HG02885 (cell line): ENCODE results near the gene PARD6B.

Experiments used
- ATAC-seq: cut with Tn5 transposase; IDR thresholded peaks from one replicate; pipeline ENCODE4 v1.9.1; 2021; ENCODE audit warnings: mild to moderate bottlenecking; ENCODE audit not compliant: unreplicated experiment, poor library complexity

Gene PARD6B

DNA sequence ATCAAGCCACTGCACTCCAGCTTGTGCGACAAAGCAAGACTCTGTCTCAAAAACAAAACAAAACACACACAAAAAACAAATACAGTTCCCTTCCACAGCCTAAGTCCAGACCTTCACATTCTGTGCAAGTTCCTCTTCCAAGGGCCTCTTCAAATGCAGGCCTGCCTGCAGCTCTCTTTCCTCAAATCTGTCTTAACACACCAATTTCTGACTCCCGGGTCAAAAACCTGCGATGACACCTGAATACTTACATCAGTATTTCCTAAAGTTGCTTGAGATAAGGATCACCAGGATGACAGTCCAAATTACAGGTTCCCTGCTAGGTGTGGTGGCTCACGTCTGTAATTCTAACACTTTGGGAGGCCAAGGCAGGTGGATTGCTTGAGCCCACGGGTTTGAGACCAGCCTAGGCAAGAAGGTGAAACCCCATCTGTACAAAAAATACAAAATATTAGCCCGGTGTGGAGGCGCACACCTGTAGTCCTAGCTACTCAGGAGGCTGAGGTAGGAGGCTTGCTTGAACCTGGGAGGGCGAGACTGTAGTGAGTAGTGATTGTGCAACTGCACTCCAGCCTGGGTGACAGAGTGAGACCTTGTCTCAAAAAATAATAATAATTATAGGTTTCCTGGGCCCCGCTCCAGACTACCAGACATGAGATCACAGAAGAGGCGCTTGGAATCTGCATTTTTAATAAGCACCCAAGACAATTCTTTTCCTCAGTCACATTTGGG is 8.8 kb upstream of the PARD6B start:
- ATAC-seq = no peak

DNA sequence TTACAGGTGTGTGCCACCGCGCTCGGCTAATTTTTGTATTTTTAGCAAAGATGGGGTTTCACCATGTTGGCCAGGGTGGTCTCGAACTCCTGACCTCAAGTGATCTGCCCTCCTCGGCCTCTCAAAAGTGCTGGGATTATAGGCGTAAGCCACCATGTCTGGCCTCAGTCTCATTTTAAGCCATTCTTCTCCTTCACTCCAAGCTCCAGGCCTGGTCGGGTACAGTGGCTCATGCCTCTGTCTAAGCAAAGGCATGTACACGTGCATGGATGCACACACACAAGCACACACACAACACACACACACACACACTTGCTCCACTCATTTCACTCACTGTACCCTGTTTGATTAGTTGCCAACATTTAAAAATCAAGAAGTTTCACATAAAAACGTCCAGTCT is 7.7 kb upstream of the PARD6B start:
- ATAC-seq = no peak

DNA sequence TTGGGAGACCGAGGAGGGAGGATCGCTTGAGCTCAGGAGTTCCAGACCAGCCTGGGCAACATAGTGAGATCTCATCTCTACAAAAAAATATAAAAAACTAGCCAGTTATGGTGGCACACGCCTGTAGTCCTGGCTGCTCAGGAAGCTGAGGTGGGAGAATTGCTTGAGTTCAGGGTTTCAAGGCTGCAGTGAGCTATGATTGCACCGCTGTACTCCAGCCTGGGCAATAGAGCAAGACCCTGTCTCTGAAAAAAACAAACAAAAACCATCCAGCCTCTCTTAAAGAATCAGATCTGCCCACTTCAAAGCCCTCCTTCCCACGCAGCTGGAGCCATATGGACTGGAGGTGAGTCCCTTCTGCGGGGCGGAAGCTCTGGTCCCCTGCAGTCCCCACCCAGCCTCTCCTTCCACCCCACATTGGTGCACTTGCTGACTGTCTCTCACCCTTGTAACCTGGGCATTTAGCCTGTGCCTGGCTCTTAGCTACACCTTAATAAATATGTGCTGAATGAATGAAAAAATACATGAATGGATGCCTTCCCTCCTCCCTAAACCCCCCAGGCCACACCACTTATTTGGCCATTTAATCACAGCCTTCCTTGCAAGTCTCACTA is 7.2 kb upstream of the PARD6B start:
- ATAC-seq = no peak

DNA sequence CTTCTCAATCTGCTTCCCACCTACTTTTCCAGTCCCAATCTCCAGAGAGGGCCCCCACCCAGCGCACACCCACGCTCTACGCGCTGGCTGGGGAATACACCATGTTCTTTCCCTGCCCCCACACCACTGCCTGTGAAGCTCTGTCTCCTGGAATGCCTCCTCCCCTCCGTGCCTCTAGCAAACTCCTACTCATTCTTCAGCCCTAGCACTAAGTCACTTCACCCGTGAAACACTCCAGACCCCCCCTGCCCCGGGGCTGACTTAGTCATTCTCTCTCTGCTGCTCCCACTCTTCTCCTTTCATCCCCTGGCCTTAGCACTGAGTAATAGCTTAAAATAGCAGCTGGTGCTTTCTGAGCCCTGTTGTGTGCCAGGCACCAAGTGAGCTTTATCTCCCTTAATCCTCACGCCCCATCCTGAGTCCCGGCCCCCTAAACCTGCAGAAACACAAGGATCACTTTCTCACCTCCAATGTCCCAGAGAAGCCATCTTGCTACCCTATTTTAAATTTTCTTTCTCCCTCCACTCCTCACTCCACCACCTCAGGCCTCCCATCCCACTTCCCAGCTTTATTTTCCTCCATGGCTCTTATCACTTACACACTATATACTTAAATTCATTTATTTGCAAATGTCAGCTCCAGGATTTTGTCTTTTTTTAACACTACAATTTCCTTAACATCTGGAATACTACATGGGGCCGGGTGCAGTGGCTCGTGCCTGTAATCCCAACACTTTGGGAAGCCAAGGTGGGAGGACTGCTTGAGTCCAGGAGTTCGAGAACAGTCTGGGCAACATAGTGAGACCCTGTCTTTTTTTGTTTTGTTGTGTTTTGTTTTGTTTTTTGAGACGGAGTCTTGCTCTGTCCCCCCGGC is 6.3 kb upstream of the PARD6B start:
- ATAC-seq = no peak

DNA sequence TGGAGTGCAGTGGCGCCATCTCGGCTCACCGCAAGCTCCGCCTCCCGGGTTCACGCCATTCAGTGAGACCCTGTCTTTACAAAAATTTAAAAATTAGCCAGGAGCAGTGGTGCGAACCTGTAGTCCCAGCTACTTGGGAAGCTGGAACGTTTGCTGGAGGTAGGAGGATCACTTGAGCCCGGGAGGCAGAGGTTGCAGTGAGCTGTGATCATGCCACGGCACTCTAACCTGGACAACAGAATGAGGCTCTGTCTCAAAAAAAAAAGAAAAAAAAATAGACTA is 5.7 kb upstream of the PARD6B start:
- ATAC-seq = no peak

DNA sequence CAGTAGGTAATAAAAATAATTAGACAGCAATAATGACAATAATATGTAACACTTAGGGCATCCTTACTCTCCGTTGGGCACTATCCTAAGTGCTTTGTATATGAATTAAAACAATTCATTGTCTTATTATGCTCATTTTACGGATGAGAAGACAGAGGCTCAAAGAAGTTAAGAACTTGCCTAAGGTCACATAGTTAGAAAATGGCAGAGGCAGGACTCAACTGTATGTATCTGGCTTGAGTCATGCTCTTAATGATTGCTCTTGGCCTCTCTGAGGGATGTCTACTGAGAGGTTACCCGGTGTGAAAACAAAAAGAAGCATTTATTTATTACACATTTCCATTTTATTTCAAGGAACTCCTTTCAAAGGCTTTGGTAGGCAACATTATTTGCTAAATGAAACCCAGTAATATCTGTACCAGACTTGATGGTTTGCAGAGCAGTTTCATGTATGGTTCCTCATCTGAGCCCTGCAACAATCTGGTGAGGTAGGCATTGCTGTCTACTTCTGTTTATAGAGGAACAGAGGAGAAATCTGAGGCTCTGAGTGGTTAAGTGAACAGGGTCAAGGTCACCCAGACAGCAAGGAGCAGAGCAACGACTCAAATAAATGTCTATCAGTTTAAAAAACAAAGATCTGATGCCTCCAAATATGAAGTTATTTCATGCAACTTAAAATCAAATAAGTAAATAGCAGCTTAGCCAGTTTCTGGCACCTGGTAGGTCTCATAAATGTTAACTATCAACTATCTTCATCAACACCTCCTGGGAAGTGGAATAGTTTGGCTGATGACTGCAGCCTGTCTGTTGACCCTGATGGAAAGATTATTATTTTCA is 4.2 kb upstream of the PARD6B start:
- no peak for ATAC-seq

DNA sequence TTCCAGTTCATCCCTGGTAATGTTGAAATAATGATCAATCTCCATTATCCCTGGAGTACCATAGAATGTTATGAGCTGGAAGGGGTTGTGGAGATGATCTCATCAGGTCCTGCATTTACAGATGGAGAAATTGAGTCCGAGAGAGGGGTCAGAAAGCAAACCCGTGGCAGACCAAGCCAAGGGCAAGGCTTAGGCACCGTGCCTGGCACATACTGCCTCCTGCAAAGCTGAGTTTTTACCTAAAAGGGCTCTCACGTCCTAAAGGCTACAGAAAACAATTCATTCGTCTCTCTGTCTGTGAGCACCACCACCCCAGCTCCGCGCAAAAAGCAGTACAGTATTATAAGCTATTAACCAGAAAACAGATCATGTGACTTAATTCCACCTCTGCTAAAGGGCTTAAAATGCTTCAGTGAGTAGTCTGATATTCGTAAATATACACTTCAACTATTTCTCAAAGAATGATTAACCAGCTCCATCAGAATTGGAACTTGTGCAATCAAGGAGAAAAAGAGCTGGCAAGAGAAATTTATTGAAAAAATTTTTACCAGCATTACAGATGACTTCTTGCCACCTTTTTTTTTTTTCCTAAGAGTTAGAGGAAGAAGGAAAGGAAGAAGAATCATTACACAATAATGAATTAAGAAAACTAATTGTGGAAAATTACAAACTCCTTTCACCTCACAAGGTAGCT is 3.4 kb upstream of the PARD6B start:
- no peak for ATAC-seq

DNA sequence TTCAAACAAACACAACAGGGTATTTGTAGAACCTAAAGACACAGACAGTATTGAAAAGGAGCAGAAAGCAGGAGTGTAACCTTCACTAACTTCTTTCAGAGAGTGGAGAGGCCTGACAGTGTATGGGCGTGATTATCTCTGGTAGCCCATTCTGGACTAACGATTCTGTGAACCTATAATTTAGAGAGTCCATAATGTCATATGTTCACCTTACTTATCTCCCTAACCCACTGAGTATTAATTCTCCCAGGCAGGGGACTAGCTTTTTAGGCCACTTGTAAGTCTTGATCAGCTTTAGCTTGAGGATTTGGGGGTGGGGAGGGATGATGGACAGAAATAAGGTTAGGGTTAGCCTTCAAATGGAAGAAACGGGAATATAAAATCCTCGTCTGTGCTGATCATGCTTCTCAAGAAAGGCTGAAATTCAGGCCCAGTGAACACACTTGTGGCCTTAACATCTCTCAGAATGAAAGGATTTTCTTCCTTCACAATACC is 2.8 kb upstream of the PARD6B start:
- ATAC-seq = no peak

DNA sequence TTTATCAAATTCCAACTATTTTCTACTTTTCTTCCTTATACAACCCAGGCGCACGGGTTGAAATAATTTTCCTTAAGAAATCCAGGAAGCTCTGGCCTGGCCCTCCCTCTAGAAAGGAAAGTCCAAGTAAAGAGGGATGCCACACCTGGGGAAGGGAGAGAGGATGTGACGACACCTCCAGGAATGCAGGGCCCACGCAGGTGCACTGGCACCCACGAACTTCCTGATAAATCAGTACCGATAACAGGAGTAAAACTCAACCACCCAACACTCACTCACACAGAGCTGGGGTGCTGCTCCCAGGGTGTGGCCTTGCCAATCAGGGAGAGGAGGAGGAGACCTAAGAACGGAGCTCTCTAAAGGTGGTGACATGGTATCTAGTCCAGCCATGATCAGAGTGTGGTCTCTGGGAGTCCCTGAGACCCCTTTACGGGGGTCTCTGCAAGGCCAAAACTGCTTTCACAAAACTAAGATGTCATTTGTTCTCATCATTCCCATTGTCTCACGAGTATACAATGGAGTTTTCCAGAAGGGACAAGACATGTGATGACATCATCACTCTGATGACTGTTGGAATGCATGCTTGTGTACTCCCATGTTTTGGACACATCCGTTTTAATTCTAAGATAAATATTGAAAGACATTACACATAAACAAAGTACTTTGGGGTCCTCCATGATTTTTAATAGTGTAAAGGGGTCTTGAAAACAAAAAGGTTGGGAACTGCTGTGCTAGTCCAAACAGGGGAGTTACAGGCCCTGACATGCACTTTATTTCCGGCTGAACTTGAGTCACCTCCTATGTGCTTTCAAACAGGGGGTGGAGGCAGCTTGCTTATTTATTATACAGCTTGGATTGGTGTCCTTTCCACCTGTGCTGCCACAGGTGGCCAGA is 2.2 kb upstream of the PARD6B start:
- ATAC-seq = no peak

DNA sequence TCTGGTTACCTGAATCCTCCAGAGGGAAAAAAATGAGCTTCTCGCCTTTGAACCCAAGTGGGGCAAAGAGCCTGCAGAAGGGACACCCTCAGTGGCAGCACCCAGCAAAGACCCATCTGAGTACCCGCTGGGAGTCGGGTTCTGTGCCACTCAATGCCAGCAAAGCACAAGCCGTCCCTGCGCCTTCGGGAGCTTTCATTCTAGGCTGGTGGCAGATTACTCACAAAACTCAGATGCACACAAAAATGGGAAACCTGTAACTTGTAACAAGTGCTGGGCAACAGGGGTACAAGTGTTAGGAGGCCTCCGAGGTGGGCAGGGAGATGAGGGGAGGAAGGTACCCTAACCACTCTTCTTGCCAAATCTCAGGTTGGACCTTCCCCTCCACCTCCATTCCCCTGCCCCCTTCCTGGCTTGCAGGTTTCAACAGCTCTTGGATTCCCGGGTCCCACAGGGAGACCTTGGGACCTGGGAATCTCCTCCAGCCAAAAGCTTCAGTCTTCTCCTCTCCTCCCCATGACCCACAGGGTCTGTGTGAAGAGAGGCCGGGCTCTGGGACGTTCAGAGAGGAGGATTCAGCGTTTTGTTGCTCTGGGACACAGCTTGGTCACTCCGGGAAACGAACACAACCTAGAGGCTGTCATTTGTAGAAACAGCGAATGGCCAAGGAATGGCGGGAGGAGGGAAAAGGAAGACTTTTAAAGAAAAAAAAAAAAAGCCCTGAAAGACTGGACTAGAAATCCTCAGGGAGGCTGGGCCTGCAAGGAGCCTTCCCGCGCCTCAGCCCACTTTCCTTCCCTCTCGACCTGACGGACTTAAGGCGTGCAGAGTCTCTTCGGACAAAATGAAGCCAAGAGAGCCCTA is 1.2 kb upstream of the PARD6B start:
- ATAC-seq = no peak

DNA sequence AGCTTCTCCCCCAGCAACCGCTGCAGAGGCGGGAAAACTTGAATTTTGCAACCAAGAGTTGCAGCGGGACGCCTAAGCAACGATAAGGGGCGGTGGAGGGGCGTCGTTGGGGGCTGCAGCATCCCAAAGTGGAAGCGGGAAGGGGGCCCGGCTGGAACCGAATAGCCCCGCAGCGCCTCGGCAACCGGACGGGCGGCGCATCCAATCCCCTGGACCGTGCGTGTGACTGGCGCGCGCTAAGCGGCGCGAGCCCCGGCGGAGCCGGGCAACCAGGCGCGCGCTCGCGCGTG is 670 bp upstream of the PARD6B start:
- ATAC-seq = no peak

DNA sequence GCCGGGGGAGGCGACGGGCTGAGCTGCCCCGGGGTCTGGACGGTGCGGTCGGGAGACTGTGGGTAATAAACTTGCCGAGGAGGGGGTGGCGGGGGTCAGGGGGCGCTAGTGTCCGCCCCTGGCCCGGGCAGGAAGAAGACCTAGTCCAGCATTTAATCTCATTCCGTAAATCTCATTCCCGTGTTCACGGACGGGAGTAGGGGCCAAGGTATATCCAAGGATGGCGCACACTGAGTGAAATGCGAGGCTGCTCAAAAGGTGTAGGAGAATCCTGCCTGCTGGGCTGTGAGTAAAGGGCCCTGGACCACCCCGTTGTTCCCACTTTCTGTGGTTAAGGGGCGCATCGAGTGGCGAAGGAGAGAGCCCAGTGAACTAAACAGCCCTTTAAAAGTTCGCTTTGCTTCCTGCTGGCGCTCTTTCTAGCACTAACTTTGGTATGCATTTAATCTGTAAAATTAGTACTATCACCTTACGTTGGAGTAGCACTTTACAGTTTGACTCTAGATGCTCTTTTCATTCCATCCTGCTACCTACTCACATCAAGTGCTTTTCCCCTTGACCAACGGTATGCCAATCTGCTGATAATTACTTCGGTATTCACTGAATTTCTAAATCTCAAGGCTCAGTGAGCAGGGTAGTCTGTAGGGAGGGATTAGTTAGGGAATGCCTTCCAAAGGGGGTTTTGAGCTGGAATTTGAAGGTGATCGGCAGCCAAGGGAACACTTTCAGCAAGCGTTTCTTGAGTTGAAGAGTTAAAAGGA is 730 bp downstream of the PARD6B start:
- ATAC-seq = no peak

DNA sequence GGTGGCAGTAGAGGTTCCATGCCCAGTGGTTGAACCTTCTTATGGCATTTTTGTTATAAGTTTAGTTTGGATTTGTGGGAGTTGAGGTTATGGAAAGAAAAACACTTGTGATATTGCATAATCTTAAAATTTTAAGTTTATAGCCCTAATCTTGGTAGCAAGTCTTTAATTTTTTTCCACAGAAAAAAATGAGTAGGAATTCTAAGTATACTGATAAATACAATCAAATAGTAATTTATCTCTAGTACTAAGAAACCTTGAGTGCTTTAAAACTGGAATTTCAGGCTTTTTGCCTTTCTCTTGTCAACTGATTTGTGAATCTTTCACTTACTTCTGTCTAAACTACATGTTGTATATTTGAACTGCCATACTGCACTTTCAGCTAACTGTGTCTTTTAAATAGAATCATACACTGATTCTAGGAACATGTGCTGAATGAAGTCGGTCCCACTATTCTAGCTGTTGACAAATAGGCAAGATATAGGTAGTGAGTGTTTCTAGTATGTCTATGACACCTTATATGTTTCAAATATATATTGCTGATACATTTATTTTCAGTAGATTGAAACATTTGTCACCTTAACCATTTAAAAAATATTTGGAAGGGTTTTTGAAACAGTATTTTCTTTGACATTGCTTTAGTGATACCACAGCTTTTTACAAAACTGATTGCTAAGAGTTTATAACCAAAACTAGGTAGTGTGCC is 2.4 kb downstream of the PARD6B start:
- no peak for ATAC-seq

DNA sequence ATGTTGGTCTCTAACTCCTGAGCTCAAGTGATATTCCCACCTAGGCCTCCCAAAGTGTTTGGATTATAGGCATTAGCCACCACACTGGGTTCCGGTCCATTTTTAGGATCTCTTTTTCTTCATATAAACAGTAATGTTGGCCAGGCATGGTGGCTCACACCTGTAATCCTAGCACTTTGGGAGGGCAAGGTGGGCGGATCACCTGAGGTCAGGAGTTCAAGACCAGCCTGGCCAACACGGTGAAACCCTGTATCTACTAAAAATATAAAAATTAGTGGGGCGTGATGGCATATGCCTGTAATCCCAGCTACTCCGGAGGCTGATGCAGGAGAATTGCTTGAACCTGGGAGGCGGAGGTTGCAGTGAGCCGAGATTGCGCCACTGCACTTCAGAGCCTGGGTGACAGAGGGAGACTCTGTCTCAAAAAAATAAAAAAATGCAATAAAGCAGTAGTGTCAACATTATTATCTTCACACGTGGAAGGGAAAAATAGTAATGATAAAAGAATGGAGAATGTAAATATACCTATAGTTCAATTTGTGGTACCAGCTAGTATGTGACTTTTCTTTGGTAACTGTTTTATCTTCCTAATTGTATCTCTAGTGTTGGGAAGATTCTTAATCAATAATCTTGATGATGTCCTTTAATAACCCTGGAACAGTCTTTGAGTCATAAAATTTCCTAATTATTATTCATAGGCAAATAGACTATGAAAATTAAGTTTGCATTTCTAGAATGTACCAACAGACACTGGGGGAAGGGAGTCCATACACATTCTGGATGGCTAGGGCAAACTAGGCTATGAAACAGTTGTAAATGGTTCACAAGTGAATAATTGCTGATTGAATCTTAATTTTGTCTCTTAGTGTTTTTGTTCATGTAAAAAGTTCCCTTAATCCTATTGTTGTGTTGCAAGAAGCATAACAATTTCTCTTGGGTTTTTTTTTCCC is 3.6 kb downstream of the PARD6B start:
- no peak for ATAC-seq

DNA sequence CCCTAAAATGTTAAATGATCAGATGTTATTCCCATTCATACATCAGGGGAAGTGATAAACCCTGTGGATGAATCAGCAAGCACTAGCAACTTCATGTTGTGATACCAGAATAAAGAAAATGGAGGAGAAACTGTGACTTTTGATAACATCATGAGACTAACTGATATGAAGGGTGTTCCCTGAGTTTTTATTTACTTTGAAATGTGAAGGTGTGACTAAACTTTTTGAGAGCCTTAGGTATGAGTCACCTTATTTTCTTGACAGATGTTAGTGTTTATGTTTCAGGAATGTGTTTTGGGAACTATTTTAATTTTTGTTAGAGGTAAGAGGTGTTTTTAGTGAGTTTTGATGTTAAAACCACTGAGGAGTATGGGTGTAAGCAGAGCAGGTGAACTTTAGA is 4.4 kb downstream of the PARD6B start:
- no peak for ATAC-seq

DNA sequence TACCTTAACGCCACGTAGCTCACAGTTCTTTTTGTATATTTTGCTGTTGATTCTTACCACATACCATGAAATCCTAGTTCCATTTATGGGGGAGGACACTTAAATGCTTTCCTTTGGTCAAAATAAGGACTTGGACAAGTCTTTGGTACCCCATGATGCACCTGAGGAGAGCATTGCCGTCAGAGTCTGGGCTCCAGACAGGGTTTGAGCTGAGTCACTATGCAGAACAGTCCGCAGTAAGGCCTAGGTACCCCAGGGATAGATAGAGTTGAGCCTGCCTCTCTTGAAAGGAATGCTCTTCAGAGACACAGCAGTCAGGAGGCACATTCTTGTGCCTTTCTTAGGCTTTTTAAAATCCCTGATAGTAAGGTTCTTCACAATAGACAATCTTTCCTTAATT is 6.0 kb downstream of the PARD6B start:
- no peak for ATAC-seq
